Measurements from ENCODE around the gene TPCN2. TPM values are rescaled to one million over a fixed set of nuclear protein-coding genes. Genes with fewer than 3 reads are reported as not detected.

Gene TPCN2
- total RNA-seq, 1 experiment from 2014 or later = 20.6 TPM

Small RNAs within 50 kb of the gene (microRNA-seq; reads per million reads assigned to microRNA genes)
- gene MIR3164 (ENCODE audit: unreplicated experiment) = 2.2 reads per million

Other genes starting within 250 kb of the TPCN2 start
- 153 TPM for gene CPT1A, start 207.0 kb upstream of the TPCN2 start, total RNA-seq (2021; ENCODE audit: unreplicated experiment)
- gene MRPL21, start 145.1 kb upstream of the TPCN2 start, total RNA-seq (2021; ENCODE audit: unreplicated experiment) = 94.9 TPM
- 27.8 TPM for gene IGHMBP2, start 145.0 kb upstream of the TPCN2 start, total RNA-seq (2021; ENCODE audit: unreplicated experiment)
- not detected for gene MRGPRD, start 67.9 kb upstream of the TPCN2 start, total RNA-seq (2021; ENCODE audit: unreplicated experiment)
- gene MRGPRF, start 35.7 kb upstream of the TPCN2 start, total RNA-seq (2021; ENCODE audit: unreplicated experiment) = 0.36 TPM
- 0.46 TPM for gene SMIM38, start 107.0 kb downstream of the TPCN2 start, total RNA-seq (2021; ENCODE audit: unreplicated experiment)
- gene MYEOV, start 245.2 kb downstream of the TPCN2 start, total RNA-seq (2021; ENCODE audit: unreplicated experiment) = 69.8 TPM